Neural progenitor cell (in vitro differentiated cells): ENCODE measurements around the gene GPC4. TPM values are rescaled to one million over a fixed set of nuclear protein-coding genes. Genes with fewer than 3 reads are reported as not detected.

ENCODE experiments used
- DNase-seq: peaks from one replicate; pipeline ENCODE4 v3.0.0-alpha.2; 2016; ENCODE audit warnings: low spot score
- H2AFZ ChIP-seq: fragments of 200-600 bp; sonication (generic); replicated peaks from 2 replicates; pipeline ENCODE4 v1.6.1; 2016; ENCODE audit warnings: antibody characterized with exemption
- H3F3A ChIP-seq: fragments of 200-600 bp; sonication (generic); 2 replicates; pipeline ENCODE4 v1.6.1; 2016; ENCODE audit warnings: antibody characterized with exemption, low read depth
- H3K27ac ChIP-seq: fragments of 200-600 bp; sonication (generic); 2 replicates; pipeline ENCODE4 v1.5.1; 2016; ENCODE audit warnings: mild to moderate bottlenecking
- H3K27me3 ChIP-seq: fragments of 200-600 bp; sonication (generic); 2 replicates; pipeline ENCODE4 v1.6.1; 2016; ENCODE audit warnings: mild to moderate bottlenecking, moderate library complexity
- H3K36me3 ChIP-seq: fragments of 200-600 bp; sonication (generic); 2 replicates; pipeline ENCODE4 v1.5.1; 2016
- H3K4me1 ChIP-seq: fragments of 200-600 bp; sonication (generic); 2 replicates; pipeline ENCODE4 v1.6.1; 2016; ENCODE audit warnings: mixed run types
- H3K4me2 ChIP-seq: fragments of 200-600 bp; sonication (generic); 2 replicates; pipeline ENCODE4 v1.6.1; 2016
- H3K4me3 ChIP-seq: fragments of 200-600 bp; sonication (generic); 2 replicates; pipeline ENCODE4 v1.5.1; 2016
- H3K79me2 ChIP-seq: fragments of 200-600 bp; sonication (generic); 2 replicates; pipeline ENCODE4 v1.6.1; 2016; ENCODE audit warnings: low read depth
- H3K9ac ChIP-seq: fragments of 200-600 bp; sonication (generic); 2 replicates; pipeline ENCODE4 v1.6.1; 2016
- H3K9me3 ChIP-seq: fragments of 200-600 bp; sonication (generic); 2 replicates; pipeline ENCODE4 v1.5.1; 2016; ENCODE audit warnings: low read depth
- H4K20me1 ChIP-seq: fragments of 200-600 bp; sonication (generic); 2 replicates; pipeline ENCODE4 v1.6.1; 2016; ENCODE audit warnings: low read depth
- H3K27ac Mint-ChIP-seq: 3 replicates; pipeline ENCODE4 v1.8.0; 2021; ENCODE audit warnings: mixed read lengths
- H3K27me3 Mint-ChIP-seq: 2 replicates; pipeline ENCODE4 v1.8.0; 2022; ENCODE audit warnings: low read depth, mild to moderate bottlenecking, inconsistent platforms, moderate library complexity, mixed read lengths; ENCODE audit not compliant: insufficient read depth
- H3K36me3 Mint-ChIP-seq: 3 replicates; pipeline ENCODE4 v1.8.0; 2021; ENCODE audit warnings: mixed read lengths
- H3K4me1 Mint-ChIP-seq: 3 replicates; pipeline ENCODE4 v1.8.0; 2021; ENCODE audit warnings: mixed read lengths
- H3K4me3 Mint-ChIP-seq: 3 replicates; pipeline ENCODE4 v1.8.0; 2021; ENCODE audit warnings: mild to moderate bottlenecking, moderate library complexity, mixed read lengths
- H3K9me3 Mint-ChIP-seq: 3 replicates; pipeline ENCODE4 v1.8.0; 2020; ENCODE audit warnings: mixed read lengths
- CTCF ChIP-seq: fragments of 200-600 bp; sonication (generic); IDR thresholded peaks from 2 replicates; pipeline ENCODE4 v1.5.1; 2017; ENCODE audit warnings: antibody characterized with exemption, mild to moderate bottlenecking
- EZH2 ChIP-seq: fragments of 200-600 bp; sonication (generic); IDR thresholded peaks from 2 replicates; pipeline ENCODE4 v1.6.1; 2017; ENCODE audit warnings: antibody characterized with exemption, mild to moderate bottlenecking, moderate library complexity
- EZH2phosphoT487 ChIP-seq: fragments of 200-600 bp; sonication (generic); IDR thresholded peaks from 2 replicates; pipeline ENCODE4 v1.6.1; 2017; ENCODE audit warnings: antibody characterized with exemption
- total RNA-seq: library from RNA; depleted of rRNA; stranded (reverse); fragments of >200 nt; gene quantifications from 2 replicates; pipeline ENCODE4 v1.2.3, GENCODE V29; 2015; ENCODE audit warnings: low replicate concordance

GPC4 gene
- total RNA-seq, 1 donor from 2014 or later: 23.6 TPM

- Histone ChIP-seq H3K9me3 (no peaks in the 10 kb centered on the region), H3K79me2 (no peaks in the 10 kb centered on the region), H3K4me1 (peaks cover 20% of the 10 kb centered on the region), H3K27me3 (no peaks in the 10 kb centered on the region), H3F3A (peaks cover 21% of the 10 kb centered on the region), H3K4me2 (no peak overlapping the region), H3K9ac (no peak overlapping the region), H3K27ac (no peak overlapping the region), H2AFZ (no peak overlapping the region), H4K20me1 (no peaks in the 10 kb centered on the region), H3K36me3 (peaks cover 15% of the 10 kb centered on the region), H3K4me3 (no peak overlapping the region)
- TF ChIP-seq EZH2 (no peak), EZH2phosphoT487 (no peak), CTCF (no peak)
- Mint-ChIP-seq H3K27ac (no peak overlapping the region), H3K9me3 (no peaks in the 10 kb centered on the region), H3K4me1 (peaks cover 3% of the 10 kb centered on the region), H3K36me3 (peaks cover 34% of the 10 kb centered on the region), H3K4me3 (no peak overlapping the region), H3K27me3 (peaks cover 4% of the 10 kb centered on the region)
- DNase-seq: no peak
These were observed 112.4 kb downstream of the GPC4 start for GRCh38 chrX:133302775-133303445.

GRCh38 chrX:133300591-133300990 is 114.7 kb downstream of the GPC4 start:
- no peak for DNase-seq

GRCh38 chrX:133297284-133297683 is 118.0 kb downstream of the GPC4 start:
- H3K4me3 Mint-ChIP-seq: no peak overlapping the region
- peaks cover 2% of the 10 kb centered on the region for H3K27me3 Mint-ChIP-seq
- Histone ChIP-seq H3K36me3 (peaks cover 15% of the 10 kb centered on the region), H3K27ac (no peak overlapping the region), H3F3A (no peaks in the 10 kb centered on the region), H3K79me2 (no peaks in the 10 kb centered on the region), H3K27me3 (no peaks in the 10 kb centered on the region), H4K20me1 (no peaks in the 10 kb centered on the region), H3K9me3 (no peaks in the 10 kb centered on the region), H3K4me2 (no peak overlapping the region), H3K4me3 (no peak overlapping the region), H2AFZ (no peak overlapping the region), H3K9ac (no peak overlapping the region), H3K4me1 (no peaks in the 10 kb centered on the region)
- peaks cover 11% of the 10 kb centered on the region for H3K36me3 Mint-ChIP-seq
- no peaks in the 10 kb centered on the region for H3K9me3 Mint-ChIP-seq
- peaks cover 17% of the 10 kb centered on the region for H3K4me1 Mint-ChIP-seq
- DNase-seq: no peak
- TF ChIP-seq CTCF (no peak), EZH2phosphoT487 (no peak), EZH2 (no peak)
- peak overlapping the region; percentile 24 for H3K27ac Mint-ChIP-seq

More at GRCh38 chrX:133300591-133300990, 114.7 kb downstream of the GPC4 start:
- no peak for TF ChIP-seq EZH2
- TF ChIP-seq CTCF: no peak
- no peak for TF ChIP-seq EZH2phosphoT487
- Mint-ChIP-seq H3K27me3 (peaks cover 2% of the 10 kb centered on the region), H3K27ac (no peak overlapping the region), H3K4me3 (no peak overlapping the region), H3K4me1 (peaks cover 17% of the 10 kb centered on the region), H3K36me3 (peaks cover 30% of the 10 kb centered on the region), H3K9me3 (no peaks in the 10 kb centered on the region)
- Histone ChIP-seq H3K27me3 (no peaks in the 10 kb centered on the region), H3F3A (no peaks in the 10 kb centered on the region), H3K79me2 (no peaks in the 10 kb centered on the region), H3K27ac (no peak overlapping the region), H3K4me3 (no peak overlapping the region), H3K4me2 (no peak overlapping the region), H3K36me3 (peaks cover 15% of the 10 kb centered on the region), H4K20me1 (no peaks in the 10 kb centered on the region), H3K9me3 (no peaks in the 10 kb centered on the region), H3K9ac (no peak overlapping the region), H3K4me1 (peaks cover under 1% of the 10 kb centered on the region), H2AFZ (no peak overlapping the region)
